ENCODE measurements around the gene GIGYF2.

Gene GIGYF2

DNA sequence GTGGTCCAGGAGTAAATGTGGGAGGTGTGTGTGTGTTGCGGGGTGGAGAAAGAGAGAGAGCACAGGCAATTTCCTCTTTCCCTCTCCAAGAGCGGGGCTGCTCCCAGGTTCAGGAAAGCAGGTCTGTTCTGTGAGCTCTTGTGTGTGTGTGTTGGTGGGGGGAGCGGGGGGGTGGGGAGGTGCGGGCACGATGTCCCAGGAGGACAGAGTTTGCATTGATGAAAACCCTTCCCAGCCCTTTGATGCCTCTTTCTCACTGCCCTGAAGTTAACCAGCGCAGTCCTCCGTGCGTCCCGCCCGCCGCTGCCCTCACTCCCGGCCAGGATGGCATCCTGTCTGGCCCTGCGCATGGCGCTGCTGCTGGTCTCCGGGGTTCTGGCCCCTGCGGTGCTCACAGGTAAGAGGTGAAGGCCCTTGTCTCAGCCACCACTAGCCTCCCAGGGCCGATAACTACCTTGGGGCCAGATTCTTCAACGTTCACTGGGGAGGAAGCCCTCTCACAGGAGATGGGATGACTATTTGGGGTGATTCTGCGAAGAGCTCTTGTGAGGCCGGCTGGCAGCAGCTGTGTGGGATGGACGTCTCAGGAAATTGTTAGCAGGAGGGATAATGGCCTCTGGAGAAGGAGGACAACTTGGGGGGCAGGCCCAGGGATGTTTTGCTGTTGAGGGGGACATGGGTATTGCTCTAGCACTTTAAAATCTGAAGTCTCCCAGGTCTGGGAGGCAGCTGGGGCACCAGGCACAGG, 173.1 kb downstream of the GIGYF2 start, which contains the start of gene SNORC:
Gene SNORC, plus strand, starts transcription at position 247 of the 748 bp plus-strand sequence. Its CDS starts 78 bp downstream, at position 325.
- Histone ChIP-seq H3K56ac (ENCODE audit: low read length) (no peak within 1 kb of the TSS), H3K36me3 (ENCODE audit: control insufficient read depth, insufficient read depth, low read length) (no peaks in the 10 kb centered on the region), H3K4ac (ENCODE audit: low read depth, low read length) (no peak within 1 kb of the TSS), H4K8ac (ENCODE audit: low read depth, low read length) (no peak within 1 kb of the TSS), H3K23ac (ENCODE audit: low read length) (no peak within 1 kb of the TSS), H3K27ac (ENCODE audit: low read depth, low read length) (no peak within 1 kb of the TSS), H3K4me2 (ENCODE audit: low read length) (no peak within 1 kb of the TSS), H3K18ac (ENCODE audit: low read length) (no peak within 1 kb of the TSS), H3K9ac (ENCODE audit: low read length) (no peak within 1 kb of the TSS), H2BK15ac (replicated peaks; ENCODE audit: low read depth) (no peak within 1 kb of the TSS), H2BK120ac (ENCODE audit: low read depth, low read length) (no peak within 1 kb of the TSS), H3K79me2 (ENCODE audit: control insufficient read depth, insufficient read depth, low read length) (no peaks in the 10 kb centered on the region), H2AK5ac (ENCODE audit: low read length) (no peak within 1 kb of the TSS), H3K27me3 (ENCODE audit: insufficient read depth, low read length, poor library complexity) (no peaks in the 10 kb centered on the region), H3K4me1 (ENCODE audit: control insufficient read depth, low read depth, low read length) (no peaks in the 10 kb centered on the region), H3K4me3 (ENCODE audit: low read length) (no peak within 1 kb of the TSS), H2BK5ac (ENCODE audit: low read length) (no peak within 1 kb of the TSS), H3K79me1 (ENCODE audit: low read length) (no peaks in the 10 kb centered on the region), H4K5ac (ENCODE audit: low read length) (no peak within 1 kb of the TSS)
- WGBS (ENCODE audit: extremely low coverage, insufficient coverage, low lambda C conversion rate) = no CpG with 5 or more reads among the region's 21 CpGs
- no peak for DNase-seq

DNA sequence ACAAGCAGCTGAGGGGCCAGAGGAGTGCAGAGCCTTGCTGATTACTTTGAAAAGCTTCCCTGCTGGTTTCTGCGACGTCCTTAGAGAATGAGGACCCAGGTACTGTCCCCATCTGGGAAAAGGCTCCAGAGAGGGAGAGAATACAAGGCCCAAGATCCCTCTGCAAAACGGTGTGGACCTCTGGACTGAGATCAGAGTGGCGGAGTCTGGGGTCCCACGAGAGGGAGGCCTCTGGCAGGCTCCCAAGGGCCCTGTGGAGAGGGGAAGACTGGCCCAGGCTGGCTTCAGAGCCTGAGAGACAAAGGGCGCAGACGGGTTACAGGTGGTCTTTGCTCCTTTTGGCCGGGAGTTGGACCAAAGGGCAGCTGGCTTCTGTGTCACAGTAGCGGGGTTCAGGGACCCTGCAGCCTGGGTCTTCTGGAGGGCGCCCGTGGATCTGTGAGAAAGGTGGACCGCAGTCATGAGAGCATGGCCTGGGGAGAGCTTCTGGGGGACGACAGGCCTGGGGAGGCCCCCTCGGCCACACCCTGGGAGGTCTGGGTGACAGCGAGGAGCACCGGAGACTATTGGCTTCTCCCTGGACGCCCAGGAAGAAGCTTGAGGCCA, 173.7 kb downstream of the GIGYF2 start:
- no peak overlapping the region for H3K23ac ChIP-seq (ENCODE audit: low read length)
- no peaks in the 10 kb centered on the region for H3K27me3 ChIP-seq (ENCODE audit: insufficient read depth, low read length, poor library complexity)
- no peak overlapping the region for H3K4ac ChIP-seq (ENCODE audit: low read depth, low read length)
- no peak for DNase-seq
- H3K79me2 ChIP-seq (ENCODE audit: control insufficient read depth, insufficient read depth, low read length) = no peaks in the 10 kb centered on the region
- H2BK5ac ChIP-seq (ENCODE audit: low read length) = no peak overlapping the region
- H3K27ac ChIP-seq (ENCODE audit: low read depth, low read length) = no peak overlapping the region
- no peak overlapping the region for H3K9ac ChIP-seq (ENCODE audit: low read length)
- no peaks in the 10 kb centered on the region for H3K79me1 ChIP-seq (ENCODE audit: low read length)
- H3K4me1 ChIP-seq (ENCODE audit: control insufficient read depth, low read depth, low read length) = no peaks in the 10 kb centered on the region
- no peak overlapping the region for H2BK15ac ChIP-seq (replicated peaks; ENCODE audit: low read depth)
- no peak overlapping the region for H3K18ac ChIP-seq (ENCODE audit: low read length)
- no peaks in the 10 kb centered on the region for H3K36me3 ChIP-seq (ENCODE audit: control insufficient read depth, insufficient read depth, low read length)
- H3K56ac ChIP-seq (ENCODE audit: low read length) = no peak overlapping the region
- H3K4me2 ChIP-seq (ENCODE audit: low read length) = no peak overlapping the region
- H4K8ac ChIP-seq (ENCODE audit: low read depth, low read length) = no peak overlapping the region
- no peak overlapping the region for H2AK5ac ChIP-seq (ENCODE audit: low read length)
- H3K4me3 ChIP-seq (ENCODE audit: low read length) = no peak overlapping the region
- no CpG with 5 or more reads among the region's 17 CpGs for WGBS (ENCODE audit: extremely low coverage, insufficient coverage, low lambda C conversion rate)
- no peak overlapping the region for H2BK120ac ChIP-seq (ENCODE audit: low read depth, low read length)
- no peak overlapping the region for H4K5ac ChIP-seq (ENCODE audit: low read length)

DNA sequence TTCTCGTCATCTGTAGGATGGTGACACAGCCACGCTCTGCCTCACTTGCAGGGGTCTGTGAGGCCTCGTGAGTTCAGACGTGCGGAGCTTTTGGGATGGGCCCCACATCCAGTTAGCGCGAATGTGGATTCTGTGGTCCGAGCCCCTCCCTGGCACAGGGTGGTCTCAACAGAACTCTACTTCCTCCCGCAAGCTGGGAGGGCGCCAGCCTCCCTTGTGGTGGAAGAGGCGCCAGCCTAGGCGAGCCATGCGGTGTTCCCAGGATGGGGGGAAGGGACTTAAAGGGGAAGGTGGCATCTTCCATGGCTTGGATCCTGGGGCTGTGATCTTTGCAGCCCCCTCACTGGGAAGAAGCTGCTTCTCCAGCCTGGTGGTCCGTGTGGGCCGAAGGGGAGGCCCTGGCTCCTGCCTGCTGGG, 174.3 kb downstream of the GIGYF2 start:
- Histone ChIP-seq H2AK5ac (ENCODE audit: low read length) (no peak overlapping the region), H3K4me2 (ENCODE audit: low read length) (no peak overlapping the region), H3K18ac (ENCODE audit: low read length) (no peak overlapping the region), H3K27me3 (ENCODE audit: insufficient read depth, low read length, poor library complexity) (no peaks in the 10 kb centered on the region), H3K27ac (ENCODE audit: low read depth, low read length) (no peak overlapping the region), H3K56ac (ENCODE audit: low read length) (no peak overlapping the region), H2BK120ac (ENCODE audit: low read depth, low read length) (no peak overlapping the region), H3K79me2 (ENCODE audit: control insufficient read depth, insufficient read depth, low read length) (no peaks in the 10 kb centered on the region), H3K79me1 (ENCODE audit: low read length) (no peaks in the 10 kb centered on the region), H3K4me3 (ENCODE audit: low read length) (no peak overlapping the region), H4K5ac (ENCODE audit: low read length) (no peak overlapping the region), H3K23ac (ENCODE audit: low read length) (no peak overlapping the region), H3K36me3 (ENCODE audit: control insufficient read depth, insufficient read depth, low read length) (no peaks in the 10 kb centered on the region), H2BK5ac (ENCODE audit: low read length) (no peak overlapping the region), H3K9ac (ENCODE audit: low read length) (no peak overlapping the region), H3K4ac (ENCODE audit: low read depth, low read length) (no peak overlapping the region), H2BK15ac (replicated peaks; ENCODE audit: low read depth) (no peak overlapping the region), H4K8ac (ENCODE audit: low read depth, low read length) (no peak overlapping the region), H3K4me1 (ENCODE audit: control insufficient read depth, low read depth, low read length) (no peaks in the 10 kb centered on the region)
- no peak for DNase-seq
- WGBS (ENCODE audit: extremely low coverage, insufficient coverage, low lambda C conversion rate) = no CpG with 5 or more reads among the region's 15 CpGs

GRCh38 chr2:232871835-232872736, 175.0 kb downstream of the GIGYF2 start:
- no peaks in the 10 kb centered on the region for H3K27me3 ChIP-seq (ENCODE audit: insufficient read depth, low read length, poor library complexity)
- no peak overlapping the region for H3K56ac ChIP-seq (ENCODE audit: low read length)
- H3K4me2 ChIP-seq (ENCODE audit: low read length) = no peak overlapping the region
- H3K18ac ChIP-seq (ENCODE audit: low read length) = no peak overlapping the region
- no peak overlapping the region for H2BK120ac ChIP-seq (ENCODE audit: low read depth, low read length)
- H3K27ac ChIP-seq (ENCODE audit: low read depth, low read length) = no peak overlapping the region
- no peak overlapping the region for H4K5ac ChIP-seq (ENCODE audit: low read length)
- no CpG with 5 or more reads among the region's 22 CpGs for WGBS (ENCODE audit: extremely low coverage, insufficient coverage, low lambda C conversion rate)
- H3K4ac ChIP-seq (ENCODE audit: low read depth, low read length) = no peak overlapping the region
- no peak overlapping the region for H4K8ac ChIP-seq (ENCODE audit: low read depth, low read length)
- no peaks in the 10 kb centered on the region for H3K4me1 ChIP-seq (ENCODE audit: control insufficient read depth, low read depth, low read length)
- no peak overlapping the region for H3K23ac ChIP-seq (ENCODE audit: low read length)
- no peak for DNase-seq
- H3K4me3 ChIP-seq (ENCODE audit: low read length) = no peak overlapping the region
- H2BK15ac ChIP-seq (replicated peaks; ENCODE audit: low read depth) = no peak overlapping the region
- H3K9ac ChIP-seq (ENCODE audit: low read length) = no peak overlapping the region
- H3K36me3 ChIP-seq (ENCODE audit: control insufficient read depth, insufficient read depth, low read length) = no peaks in the 10 kb centered on the region
- H2AK5ac ChIP-seq (ENCODE audit: low read length) = no peak overlapping the region
- no peak overlapping the region for H2BK5ac ChIP-seq (ENCODE audit: low read length)
- H3K79me1 ChIP-seq (ENCODE audit: low read length) = no peaks in the 10 kb centered on the region
- no peaks in the 10 kb centered on the region for H3K79me2 ChIP-seq (ENCODE audit: control insufficient read depth, insufficient read depth, low read length)

DNA sequence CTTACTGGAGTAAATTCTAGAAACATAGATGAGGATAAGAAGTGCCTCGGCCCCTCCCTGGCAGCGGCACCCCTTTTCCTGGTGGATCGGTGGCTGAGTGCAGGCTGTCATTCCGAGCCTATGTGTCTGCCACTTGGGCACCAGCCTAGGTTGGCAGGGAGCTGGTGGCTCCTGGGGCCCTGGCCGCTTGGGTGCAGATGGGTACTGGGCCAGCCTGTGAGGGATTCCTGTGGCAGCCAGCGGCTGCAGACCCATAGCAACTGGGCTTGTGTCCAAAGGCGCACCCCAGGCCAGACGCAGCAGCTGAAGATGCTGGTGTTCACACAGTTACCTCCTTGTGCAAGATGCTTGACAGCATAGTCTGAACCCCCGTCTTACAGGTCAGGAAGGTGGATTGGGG, 175.7 kb downstream of the GIGYF2 start:
- Histone ChIP-seq H3K4me1 (ENCODE audit: control insufficient read depth, low read depth, low read length) (no peaks in the 10 kb centered on the region), H3K18ac (ENCODE audit: low read length) (no peak overlapping the region), H3K36me3 (ENCODE audit: control insufficient read depth, insufficient read depth, low read length) (no peaks in the 10 kb centered on the region), H3K27ac (ENCODE audit: low read depth, low read length) (no peak overlapping the region), H4K5ac (ENCODE audit: low read length) (no peak overlapping the region), H3K79me1 (ENCODE audit: low read length) (no peaks in the 10 kb centered on the region), H3K9ac (ENCODE audit: low read length) (no peak overlapping the region), H2BK5ac (ENCODE audit: low read length) (no peak overlapping the region), H3K56ac (ENCODE audit: low read length) (no peak overlapping the region), H3K4me3 (ENCODE audit: low read length) (no peak overlapping the region), H3K79me2 (ENCODE audit: control insufficient read depth, insufficient read depth, low read length) (no peaks in the 10 kb centered on the region), H3K4me2 (ENCODE audit: low read length) (no peak overlapping the region), H2BK15ac (replicated peaks; ENCODE audit: low read depth) (no peak overlapping the region), H2BK120ac (ENCODE audit: low read depth, low read length) (no peak overlapping the region), H3K23ac (ENCODE audit: low read length) (no peak overlapping the region), H2AK5ac (ENCODE audit: low read length) (no peak overlapping the region), H3K27me3 (ENCODE audit: insufficient read depth, low read length, poor library complexity) (no peaks in the 10 kb centered on the region), H3K4ac (ENCODE audit: low read depth, low read length) (no peak overlapping the region), H4K8ac (ENCODE audit: low read depth, low read length) (no peak overlapping the region)
- WGBS (ENCODE audit: extremely low coverage, insufficient coverage, low lambda C conversion rate) = no CpG with 5 or more reads among the region's 9 CpGs
- DNase-seq = no peak
